ENCODE results near the gene CDKAL1.
"Not testable (repeated sequence)": the region's sequence is repeated elsewhere in the genome, so short reads cannot be mapped to it uniquely, and the experiment has no call there.

CDKAL1 gene

DNA sequence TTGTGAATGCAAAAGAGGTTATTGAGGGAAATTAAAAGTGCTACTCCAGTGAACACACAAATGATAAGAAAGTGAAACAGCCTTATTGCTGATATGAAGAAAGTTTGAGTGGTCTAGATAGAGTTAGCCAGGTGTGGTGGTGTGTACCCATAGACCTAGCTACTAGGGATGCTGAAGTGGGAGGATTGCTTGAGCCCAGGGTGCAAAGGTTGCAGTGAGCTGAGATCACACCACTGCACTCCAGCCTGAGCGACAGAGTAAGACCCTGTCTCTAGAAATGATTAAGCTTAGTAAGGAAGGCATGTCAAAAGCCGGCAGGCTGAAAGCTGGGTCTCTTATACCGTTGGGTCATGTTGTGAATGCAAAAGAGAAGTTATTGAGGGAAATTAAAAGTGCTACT lies 389.8 kb downstream of the CDKAL1 start:
- not testable (repeated sequence) for DNase-seq (ENCODE audit: low spot score)

- DNase-seq (ENCODE audit: low spot score), result no peak
Measured at GRCh38 chr6:20924911-20925543, 390.8 kb downstream of the CDKAL1 start.

DNA sequence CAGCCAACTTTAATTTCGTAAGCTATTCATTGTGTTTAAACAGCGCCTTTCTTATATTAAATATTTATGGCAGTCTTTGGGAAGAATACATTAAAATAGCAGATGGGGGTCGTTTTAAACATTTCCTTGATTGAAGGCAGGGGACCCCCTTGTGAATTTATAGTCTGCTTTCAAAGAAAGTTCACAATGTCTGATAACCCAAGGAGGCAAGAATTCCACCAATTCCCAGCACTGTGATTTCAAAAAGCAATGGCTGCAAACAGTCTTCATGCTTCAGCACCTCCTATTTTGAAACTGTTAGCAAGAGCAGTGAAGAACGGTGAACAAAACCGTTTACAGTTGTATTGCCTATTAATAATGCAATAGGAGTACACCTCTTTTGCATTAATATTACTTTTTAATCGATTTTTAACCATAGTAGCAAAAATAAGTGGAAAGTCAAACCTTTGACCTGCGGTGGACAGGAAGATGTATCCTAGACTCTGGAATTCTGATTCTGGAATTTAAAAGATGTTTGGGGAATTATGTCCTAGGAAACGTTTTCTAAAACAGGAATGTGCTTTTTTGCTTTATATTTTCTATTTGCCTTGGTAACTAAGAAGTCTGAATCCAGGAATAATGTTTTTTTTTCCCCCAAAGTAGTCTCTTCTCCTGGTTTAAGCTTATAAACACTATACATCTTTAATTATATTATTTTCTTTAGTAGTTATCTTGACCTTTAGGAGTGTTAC lies 393.0 kb downstream of the CDKAL1 start:
- no peak for DNase-seq (ENCODE audit: low spot score)

DNA sequence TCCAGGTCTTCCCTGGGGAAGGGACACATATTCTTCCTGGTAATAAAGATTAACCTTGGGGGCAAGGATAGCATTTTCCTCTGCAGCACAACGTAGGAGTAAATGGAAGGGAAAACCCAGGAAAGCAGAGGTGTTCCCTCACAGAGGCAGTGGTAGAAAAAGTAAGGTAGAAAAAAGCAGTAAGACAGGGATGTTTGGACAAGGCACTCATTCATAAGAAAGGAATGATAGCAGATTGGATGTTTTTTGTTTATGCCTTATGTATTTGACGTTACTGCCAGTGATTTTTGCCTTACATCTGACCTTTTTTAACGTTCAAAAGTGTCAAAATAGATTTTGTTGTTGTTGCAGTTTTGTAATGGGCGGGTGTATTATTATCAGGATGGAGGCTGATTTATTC lies 395.0 kb downstream of the CDKAL1 start:
- no peak for DNase-seq (ENCODE audit: low spot score)

GRCh38 chr6:20931093-20931492 lies 396.8 kb downstream of the CDKAL1 start:
- DNase-seq (ENCODE audit: low spot score), result no peak

- DNase-seq (ENCODE audit: low spot score), result no peak
Measured at GRCh38 chr6:20931772-20932171, 397.5 kb downstream of the CDKAL1 start.

GRCh38 chr6:20932284-20932683 lies 398.0 kb downstream of the CDKAL1 start:
- no peak for DNase-seq (ENCODE audit: low spot score)

DNA sequence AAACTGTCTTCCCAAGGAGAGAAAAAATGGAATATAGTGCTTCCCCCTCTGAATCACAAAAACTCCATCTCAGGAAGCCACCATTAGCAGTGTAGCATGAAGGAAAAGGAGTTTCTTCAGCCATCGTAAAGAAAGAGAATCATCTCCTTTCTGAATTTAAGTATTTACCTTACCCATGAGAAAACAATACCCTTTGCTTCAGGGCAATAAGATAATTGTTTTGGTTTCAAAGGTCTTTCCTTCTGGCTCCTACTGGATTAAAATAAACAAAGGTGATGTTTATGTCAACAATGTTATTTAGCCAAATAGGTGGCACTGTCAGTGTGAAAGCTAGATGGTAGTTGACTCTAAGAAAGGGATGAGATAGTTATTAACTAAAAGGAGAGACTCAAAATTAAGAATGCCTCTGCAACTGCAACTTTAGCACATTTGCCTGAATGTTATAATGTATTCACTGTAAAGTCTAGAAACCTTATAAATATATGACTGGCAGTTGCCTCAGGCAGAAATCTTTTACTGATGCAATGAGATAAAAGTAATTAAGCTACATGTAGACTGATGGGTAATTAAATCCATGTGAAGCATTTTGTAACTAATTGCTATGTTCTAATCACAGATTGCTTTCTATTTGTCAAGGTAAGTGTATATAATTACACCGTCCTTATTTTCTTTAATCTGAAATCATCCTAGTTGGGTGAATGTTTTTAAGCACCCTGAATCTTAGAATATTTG lies 399.0 kb downstream of the CDKAL1 start:
- no peak for DNase-seq (ENCODE audit: low spot score)

DNA sequence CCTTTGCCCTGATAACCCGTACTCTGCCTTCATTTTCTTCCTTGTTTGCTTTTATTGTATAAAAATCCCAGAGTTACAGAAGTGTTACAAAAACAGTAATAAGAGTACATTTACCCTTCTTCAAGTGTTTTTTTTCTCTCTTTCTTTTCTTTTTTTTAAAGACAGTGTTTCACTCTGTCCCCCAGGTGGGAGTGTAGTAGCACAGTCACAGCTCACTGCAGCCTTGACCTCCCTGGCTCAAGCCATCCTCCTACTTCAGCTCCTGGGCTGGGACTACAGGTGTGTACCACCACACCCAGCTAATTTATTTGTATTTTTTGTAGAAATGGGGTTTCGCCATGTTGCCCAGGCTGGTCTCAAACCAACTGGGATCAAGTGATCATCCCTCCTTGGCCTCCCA lies 402.7 kb downstream of the CDKAL1 start:
- no peak for DNase-seq (ENCODE audit: low spot score)

GRCh38 chr6:20939161-20939775 lies 405.0 kb downstream of the CDKAL1 start:
- no peak for DNase-seq (ENCODE audit: low spot score)

- DNase-seq (ENCODE audit: low spot score), result no peak
Measured at GRCh38 chr6:20943040-20943627, 408.9 kb downstream of the CDKAL1 start.

DNA sequence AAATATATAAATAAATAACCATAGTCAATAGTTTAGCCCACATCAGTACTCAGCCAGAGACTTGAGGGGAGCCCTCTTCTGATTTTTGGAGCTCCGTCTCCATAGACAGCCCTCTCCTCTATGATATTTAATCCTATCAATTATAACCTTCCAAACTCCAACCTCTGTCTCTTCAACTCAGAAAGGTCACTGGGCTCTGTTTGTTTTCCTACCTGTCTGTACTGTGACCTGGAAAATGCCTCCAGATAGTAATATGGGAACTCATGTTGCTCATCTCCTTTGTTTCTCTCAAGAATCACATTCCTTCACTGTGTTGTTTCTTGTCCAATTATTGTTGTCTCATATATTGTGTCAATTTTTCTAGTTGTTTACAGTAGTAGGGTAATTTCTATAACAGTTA lies 409.7 kb downstream of the CDKAL1 start:
- no peak for DNase-seq (ENCODE audit: low spot score)

DNA sequence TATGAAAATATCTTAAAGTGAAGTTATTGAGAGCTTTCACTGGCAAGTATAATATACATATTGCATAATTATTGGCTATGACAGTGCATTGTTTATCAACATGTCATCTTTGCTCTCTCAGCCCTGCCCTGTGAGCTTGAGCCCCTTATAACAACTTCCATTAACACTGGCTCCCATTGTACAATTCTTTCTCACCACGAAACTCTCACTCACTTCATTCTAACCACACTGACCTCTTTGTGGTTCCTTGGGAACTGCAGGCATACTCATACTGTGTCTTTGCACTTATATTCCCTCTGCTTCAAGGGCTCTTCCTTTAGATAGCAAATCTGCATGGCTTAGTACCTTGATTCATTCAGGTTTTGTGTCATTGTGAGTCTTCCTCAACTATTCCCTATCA lies 411.8 kb downstream of the CDKAL1 start:
- peak; percentile 13 for DNase-seq (ENCODE audit: low spot score)

- DNase-seq (ENCODE audit: low spot score), result no peak
Measured at GRCh38 chr6:20946890-20947289, 412.6 kb downstream of the CDKAL1 start.

GRCh38 chr6:20947977-20948376 lies 413.7 kb downstream of the CDKAL1 start:
- DNase-seq (ENCODE audit: low spot score), result no peak

GRCh38 chr6:20948556-20948955 lies 414.3 kb downstream of the CDKAL1 start:
- no peak for DNase-seq (ENCODE audit: low spot score)

GRCh38 chr6:20949138-20949537 lies 414.9 kb downstream of the CDKAL1 start:
- DNase-seq (ENCODE audit: low spot score), result no peak

GRCh38 chr6:20952699-20953474 lies 418.6 kb downstream of the CDKAL1 start:
- DNase-seq (ENCODE audit: low spot score), result peak; percentile 9

DNA sequence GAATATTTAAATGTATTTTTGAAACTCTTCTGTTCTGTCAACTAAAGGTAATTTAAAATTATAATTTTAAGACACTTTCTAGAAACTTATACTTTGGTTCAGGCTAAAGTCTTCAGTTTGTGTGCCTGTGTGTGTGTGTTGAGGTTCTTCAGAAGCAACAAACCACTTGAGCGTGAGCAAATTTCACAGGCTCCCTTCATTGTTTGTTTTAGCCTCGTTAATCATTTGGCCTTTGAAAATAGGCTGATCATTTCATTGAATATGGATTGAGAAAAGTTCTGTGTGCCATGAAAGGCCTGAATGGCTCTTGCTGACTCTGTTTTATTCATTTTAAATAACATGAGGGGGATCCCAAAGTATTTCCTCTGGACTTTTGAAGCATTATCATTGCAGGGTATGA lies 420.1 kb downstream of the CDKAL1 start:
- DNase-seq (ENCODE audit: low spot score), result no peak

- DNase-seq (ENCODE audit: low spot score), result no peak
Measured at GRCh38 chr6:20955131-20955530, 420.9 kb downstream of the CDKAL1 start.

GRCh38 chr6:20955751-20956150 lies 421.5 kb downstream of the CDKAL1 start:
- DNase-seq (ENCODE audit: low spot score), result no peak

- DNase-seq (ENCODE audit: low spot score), result no peak
Measured at GRCh38 chr6:20960067-20960466, 425.8 kb downstream of the CDKAL1 start.
